ENCODE results near the gene DNAJC5. TPM values are rescaled to one million over a fixed set of nuclear protein-coding genes. Genes with fewer than 3 reads are reported as not detected.

The DNAJC5 gene
- total RNA-seq, 1 experiment from 2014 or later, result 124 TPM

DNA sequence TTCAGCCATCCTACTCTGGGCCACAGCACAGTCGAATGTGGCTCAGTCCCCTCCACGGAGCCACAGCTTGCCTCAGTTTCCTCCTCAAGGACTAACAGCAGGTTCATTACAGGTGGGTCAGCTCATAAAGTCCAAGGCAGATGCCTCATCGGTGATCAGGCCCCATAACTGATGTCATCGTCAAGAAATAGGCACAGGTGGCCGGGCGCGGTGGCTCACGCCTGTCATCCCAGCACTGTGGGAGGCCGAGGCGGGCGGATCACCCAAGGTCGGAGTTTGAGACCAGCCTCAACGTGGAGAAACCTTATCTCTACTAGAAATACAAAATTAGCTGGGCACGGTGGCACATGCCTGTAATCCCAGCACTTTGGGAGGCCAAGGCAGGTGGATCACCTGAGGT is 57.8 kb downstream of the DNAJC5 start:
- H3K27ac Mint-ChIP-seq (ENCODE audit: unreplicated experiment), result no peak overlapping the region
- peaks cover 50% of the 10 kb centered on the region for H3K4me1 Mint-ChIP-seq (ENCODE audit: low read depth, unreplicated experiment)
- intact Hi-C loops (cut with micrococcal nuclease; ENCODE audit: unreplicated experiment), result no loop called here
- ChIA-PET CTCF (no interaction called here), POLR2A (no interaction called here)
- H3K9me3 Mint-ChIP-seq (ENCODE audit: unreplicated experiment), result no peaks in the 10 kb centered on the region
- peaks cover 59% of the 10 kb centered on the region for H3K36me3 Mint-ChIP-seq (ENCODE audit: insufficient read depth, unreplicated experiment)
- peaks cover 3% of the 10 kb centered on the region for H3K27me3 Mint-ChIP-seq (ENCODE audit: insufficient read depth, unreplicated experiment)
- TF ChIP-seq, protein P1, sequence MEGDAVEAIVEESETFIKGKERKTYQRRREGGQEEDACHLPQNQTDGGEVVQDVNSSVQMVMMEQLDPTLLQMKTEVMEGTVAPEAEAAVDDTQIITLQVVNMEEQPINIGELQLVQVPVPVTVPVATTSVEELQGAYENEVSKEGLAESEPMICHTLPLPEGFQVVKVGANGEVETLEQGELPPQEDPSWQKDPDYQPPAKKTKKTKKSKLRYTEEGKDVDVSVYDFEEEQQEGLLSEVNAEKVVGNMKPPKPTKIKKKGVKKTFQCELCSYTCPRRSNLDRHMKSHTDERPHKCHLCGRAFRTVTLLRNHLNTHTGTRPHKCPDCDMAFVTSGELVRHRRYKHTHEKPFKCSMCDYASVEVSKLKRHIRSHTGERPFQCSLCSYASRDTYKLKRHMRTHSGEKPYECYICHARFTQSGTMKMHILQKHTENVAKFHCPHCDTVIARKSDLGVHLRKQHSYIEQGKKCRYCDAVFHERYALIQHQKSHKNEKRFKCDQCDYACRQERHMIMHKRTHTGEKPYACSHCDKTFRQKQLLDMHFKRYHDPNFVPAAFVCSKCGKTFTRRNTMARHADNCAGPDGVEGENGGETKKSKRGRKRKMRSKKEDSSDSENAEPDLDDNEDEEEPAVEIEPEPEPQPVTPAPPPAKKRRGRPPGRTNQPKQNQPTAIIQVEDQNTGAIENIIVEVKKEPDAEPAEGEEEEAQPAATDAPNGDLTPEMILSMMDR (IDR thresholded peaks at IDR 0.05; ENCODE audit: insufficient read depth in 1 of 2, low read depth in 1 of 2, low read length in 1 of 2, severe bottlenecking in 1 of 2, unreplicated experiment in 1 of 2), result no peak
- H3K4me3 ChIP-seq (ENCODE audit: low read depth, low read length), result no peak overlapping the region
- H3K27me3 ChIP-seq (replicated peaks; ENCODE audit: control insufficient read depth, insufficient read depth, low read length), result no peaks in the 10 kb centered on the region
- H3K36me3 ChIP-seq (ENCODE audit: control insufficient read depth, insufficient read depth, low read length), result peaks cover 5% of the 10 kb centered on the region
- H3K4me3 Mint-ChIP-seq (ENCODE audit: unreplicated experiment), result no peak overlapping the region
- H3K9me3 ChIP-seq, result no peaks in the 10 kb centered on the region
- BruUV-seq (replicated peaks), result TSS peak; percentile 2
- no peak for DNase-seq
- peaks cover 19% of the 10 kb centered on the region for H3K4me1 ChIP-seq

DNA sequence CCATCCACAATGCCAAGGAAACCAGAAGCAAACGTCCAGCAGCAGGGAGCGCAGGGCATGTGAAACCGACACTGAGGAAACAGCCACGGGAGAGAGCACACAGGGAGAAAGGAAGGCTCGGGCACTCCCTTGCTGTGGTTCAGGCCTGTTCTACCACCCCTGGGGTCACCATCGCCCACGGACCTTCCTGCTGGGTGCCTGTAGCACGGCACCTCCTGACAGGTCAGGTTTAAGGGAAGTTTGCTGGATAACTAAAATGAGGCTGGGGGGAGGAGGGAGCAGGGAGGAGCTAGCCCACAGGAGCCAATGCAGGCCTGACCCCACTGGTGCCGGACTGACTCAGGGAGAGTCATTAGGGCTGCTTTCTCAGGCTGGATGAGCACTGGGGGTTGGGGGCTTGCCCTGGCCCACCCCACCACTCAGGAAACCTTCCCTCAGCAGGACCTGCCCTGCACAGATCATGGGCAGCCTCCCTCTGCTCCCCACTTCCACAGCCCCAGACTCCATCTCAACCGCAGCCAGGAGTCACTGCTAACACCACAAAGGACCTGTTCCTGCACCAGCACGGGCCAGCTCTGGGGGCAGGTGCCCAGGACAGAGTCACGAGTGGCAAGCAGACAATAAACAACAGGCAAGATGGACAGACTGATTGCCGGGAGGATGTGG is 59.0 kb downstream of the DNAJC5 start:
- DNase-seq, result no peak
- no peaks in the 10 kb centered on the region for H3K9me3 ChIP-seq
- CTCF ChIA-PET, result interaction anchor here (0.8 to 1.6 kb wide), 2 partner anchors 10 to 20 kb away, joined by 3 to 8 read pairs; no protein-coding TSS in a partner anchor
- Mint-ChIP-seq H3K27ac (ENCODE audit: unreplicated experiment) (peak overlapping the region; percentile 30), H3K27me3 (ENCODE audit: insufficient read depth, unreplicated experiment) (no peaks in the 10 kb centered on the region), H3K4me3 (ENCODE audit: unreplicated experiment) (peak overlapping the region; percentile 89), H3K36me3 (ENCODE audit: insufficient read depth, unreplicated experiment) (peaks cover 59% of the 10 kb centered on the region), H3K9me3 (ENCODE audit: unreplicated experiment) (no peaks in the 10 kb centered on the region), H3K4me1 (ENCODE audit: low read depth, unreplicated experiment) (peaks cover 51% of the 10 kb centered on the region)
- no TSS peak for BruUV-seq (replicated peaks)
- POLR2A ChIA-PET, result no interaction called here
- peaks cover 30% of the 10 kb centered on the region for H3K4me1 ChIP-seq
- peaks cover 5% of the 10 kb centered on the region for H3K36me3 ChIP-seq (ENCODE audit: control insufficient read depth, insufficient read depth, low read length)
- TF ChIP-seq, protein P1 (IDR thresholded peaks at IDR 0.05; ENCODE audit: insufficient read depth in 1 of 2, low read depth in 1 of 2, low read length in 1 of 2, severe bottlenecking in 1 of 2, unreplicated experiment in 1 of 2), result no peak
- H3K27me3 ChIP-seq (replicated peaks; ENCODE audit: control insufficient read depth, insufficient read depth, low read length), result no peaks in the 10 kb centered on the region
- H3K4me3 ChIP-seq (ENCODE audit: low read depth, low read length), result no peak overlapping the region
- intact Hi-C loops (cut with micrococcal nuclease; ENCODE audit: unreplicated experiment), result no loop called here

DNA sequence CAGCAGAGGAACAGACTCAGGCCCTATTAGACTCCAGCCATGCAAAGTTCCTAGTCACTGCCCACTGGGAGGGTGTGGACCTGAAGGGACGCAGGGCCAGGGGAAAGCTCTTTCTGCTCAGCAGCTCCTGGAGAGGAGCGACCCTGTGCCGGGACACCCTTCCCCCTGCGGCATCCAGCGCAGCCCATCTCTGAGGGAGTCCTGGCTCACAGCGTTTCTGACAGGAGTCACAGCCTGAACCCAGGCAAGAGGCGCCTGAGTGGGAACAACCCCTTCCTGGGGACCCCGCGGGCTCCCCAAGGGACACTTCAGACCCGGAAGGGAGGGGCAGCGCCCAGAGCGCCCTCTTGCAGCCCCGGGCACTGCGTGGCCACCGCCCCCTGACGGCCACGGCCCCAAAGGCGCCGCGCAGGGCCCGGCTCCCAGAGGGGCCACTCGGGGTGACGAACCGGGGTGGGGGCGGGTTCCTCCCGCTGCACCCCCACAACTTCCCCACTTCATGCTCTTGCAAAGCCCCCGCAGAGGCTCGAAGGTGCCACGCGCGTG is 60.4 kb downstream of the DNAJC5 start:
- POLR2A ChIA-PET, result interaction anchor here (0.6 to 1.2 kb wide), 2 partner anchors 60 to 91 kb away, joined by 3 to 24 read pairs; partner anchors contain the start of gene TPD52L2

More for the DNA sequence above, 60.4 kb downstream of the DNAJC5 start:
- BruUV-seq (replicated peaks), result no TSS peak
- peak overlapping the region; percentile 99 for H3K4me3 ChIP-seq (ENCODE audit: low read depth, low read length)
- Mint-ChIP-seq H3K36me3 (ENCODE audit: insufficient read depth, unreplicated experiment) (peaks cover 68% of the 10 kb centered on the region), H3K4me1 (ENCODE audit: low read depth, unreplicated experiment) (peaks cover 43% of the 10 kb centered on the region), H3K27me3 (ENCODE audit: insufficient read depth, unreplicated experiment) (no peaks in the 10 kb centered on the region), H3K27ac (ENCODE audit: unreplicated experiment) (peak overlapping the region; percentile 94), H3K4me3 (ENCODE audit: unreplicated experiment) (peak overlapping the region; percentile 89), H3K9me3 (ENCODE audit: unreplicated experiment) (no peaks in the 10 kb centered on the region)
- no peaks in the 10 kb centered on the region for H3K9me3 ChIP-seq
- no peaks in the 10 kb centered on the region for H3K27me3 ChIP-seq (replicated peaks; ENCODE audit: control insufficient read depth, insufficient read depth, low read length)
- H3K36me3 ChIP-seq (ENCODE audit: control insufficient read depth, insufficient read depth, low read length), result peaks cover 5% of the 10 kb centered on the region
- TF ChIP-seq, protein P1 (IDR thresholded peaks at IDR 0.05; ENCODE audit: insufficient read depth in 1 of 2, low read depth in 1 of 2, low read length in 1 of 2, severe bottlenecking in 1 of 2, unreplicated experiment in 1 of 2), result peak; percentile 61 to 64
- intact Hi-C loops (cut with micrococcal nuclease; ENCODE audit: unreplicated experiment), result loop anchor here (1.0 to 5.0 kb wide), 2 partner anchors 46 to 418 kb away; partner anchors contain the start of gene PTK6
- peaks cover 22% of the 10 kb centered on the region for H3K4me1 ChIP-seq
- CTCF ChIA-PET, result interaction anchor here (0.5 to 2.7 kb wide), 5 partner anchors 19 to 417 kb away, joined by 3 to 38 read pairs (median 6); partner anchors contain the start of genes PRPF6 and SAMD10
- DNase-seq, result peak in 1 of 2 experiments; percentile 74
